HL-60 (cell line): ENCODE data around the gene SMAD1.

Source experiments
- DNase-seq, 2 experiments: peaks; one replicate each; pipeline ENCODE4 v3.0.0-alpha.2; 2010 to 2020; ENCODE audit warnings: low read depth in 1 of 2, low spot score in 1 of 2
- H3K27ac ChIP-seq: fragments of 250-450 bp; sonication (Bioruptor Pico); replicated peaks from 2 replicates; pipeline ENCODE4 v1.5.1; 2020; ENCODE audit warnings: mild to moderate bottlenecking, moderate library complexity
- H3K27me3 ChIP-seq: fragments of 250-450 bp; sonication (Bioruptor Pico); 2 replicates; pipeline ENCODE4 v1.5.1; 2021; ENCODE audit warnings: mild to moderate bottlenecking, moderate library complexity; ENCODE audit not compliant: insufficient read depth, poor library complexity, severe bottlenecking
- H3K4me3 ChIP-seq: replicated peaks from 2 replicates; pipeline ENCODE4 v1.5.1; 2011; ENCODE audit warnings: mild to moderate bottlenecking, control low read depth, low read length; ENCODE audit not compliant: insufficient read depth
- CTCF ChIP-seq: IDR thresholded peaks from one replicate; pipeline ENCODE4 v1.5.1; 2011; ENCODE audit warnings: low read length, control low read depth, inconsistent platforms; ENCODE audit not compliant: insufficient read depth
- GABPA ChIP-seq: IDR thresholded peaks from 2 replicates; pipeline ENCODE4 v1.6.1; 2012; ENCODE audit warnings: low read depth
- POLR2AphosphoS5 ChIP-seq: IDR thresholded peaks from 2 replicates; pipeline ENCODE4 v1.6.1; 2012; ENCODE audit warnings: low read depth
- REST ChIP-seq: IDR thresholded peaks from 2 replicates; pipeline ENCODE4 v1.6.1; 2012; ENCODE audit warnings: low read depth; ENCODE audit not compliant: insufficient replicate concordance
- SPI1 ChIP-seq: IDR thresholded peaks from 2 replicates; pipeline ENCODE4 v1.6.1; 2012; ENCODE audit warnings: low read depth, mild to moderate bottlenecking, borderline replicate concordance

SMAD1 gene

GRCh38 chr4:145528601-145529000 lies 46.9 kb downstream of the SMAD1 start:
- Histone ChIP-seq H3K27ac (no peak overlapping the region), H3K4me3 (no peak overlapping the region), H3K27me3 (no peaks in the 10 kb centered on the region)
- no peak for TF ChIP-seq CTCF
- no peak for TF ChIP-seq SPI1
- no peak for TF ChIP-seq REST
- no peak for TF ChIP-seq POLR2AphosphoS5
- TF ChIP-seq GABPA = no peak
- DNase-seq = no peak

DNA sequence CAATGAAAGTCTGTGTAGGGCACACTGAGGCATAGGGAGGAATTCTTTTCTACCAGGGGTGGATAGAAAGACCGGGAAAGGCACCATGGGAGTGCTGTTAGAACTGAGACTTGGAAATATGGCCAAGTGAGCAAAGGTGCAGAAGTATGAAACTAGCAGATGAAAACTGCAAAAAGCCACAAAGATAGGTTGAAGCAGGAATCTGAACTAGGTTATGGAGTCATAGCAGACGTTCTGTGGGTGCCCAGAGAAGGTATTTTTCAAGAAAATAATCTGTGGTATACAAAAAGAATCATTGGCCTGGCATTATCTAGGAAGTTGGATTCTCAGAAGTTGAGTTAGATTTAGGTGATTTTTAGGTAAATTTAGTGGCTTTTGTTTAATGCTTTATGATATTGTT lies 48.5 kb downstream of the SMAD1 start:
- TF ChIP-seq GABPA (no peak), CTCF (no peak), SPI1 (no peak), REST (no peak), POLR2AphosphoS5 (no peak)
- Histone ChIP-seq H3K4me3 (no peak overlapping the region), H3K27ac (no peak overlapping the region), H3K27me3 (no peaks in the 10 kb centered on the region)
- no peak for DNase-seq

DNA sequence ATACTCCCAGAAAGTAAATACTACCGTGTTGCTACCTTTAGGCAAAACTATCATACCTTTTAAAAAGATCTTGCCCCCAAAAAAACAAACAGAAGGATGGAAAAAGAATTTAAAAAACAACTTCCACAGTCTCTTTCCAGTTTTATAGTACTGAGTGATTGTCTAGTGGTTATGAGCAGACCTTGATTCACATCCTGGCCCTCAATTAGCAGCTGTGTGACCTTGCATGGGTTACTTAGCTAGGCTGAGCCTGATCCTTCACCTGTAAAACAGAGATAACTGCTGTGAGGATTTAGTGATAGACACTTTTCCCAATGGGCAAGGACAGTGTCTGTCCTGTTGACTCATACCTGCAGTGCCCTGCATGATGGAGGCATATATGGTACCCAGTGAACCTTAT lies 49.0 kb downstream of the SMAD1 start:
- no peak for TF ChIP-seq POLR2AphosphoS5
- TF ChIP-seq SPI1 = no peak
- no peak for TF ChIP-seq REST
- no peak for TF ChIP-seq CTCF
- TF ChIP-seq GABPA = no peak
- Histone ChIP-seq H3K27me3 (no peaks in the 10 kb centered on the region), H3K27ac (no peak overlapping the region), H3K4me3 (no peak overlapping the region)
- DNase-seq = no peak
